ENCODE measurements around the gene ZSWIM8.

DNA sequence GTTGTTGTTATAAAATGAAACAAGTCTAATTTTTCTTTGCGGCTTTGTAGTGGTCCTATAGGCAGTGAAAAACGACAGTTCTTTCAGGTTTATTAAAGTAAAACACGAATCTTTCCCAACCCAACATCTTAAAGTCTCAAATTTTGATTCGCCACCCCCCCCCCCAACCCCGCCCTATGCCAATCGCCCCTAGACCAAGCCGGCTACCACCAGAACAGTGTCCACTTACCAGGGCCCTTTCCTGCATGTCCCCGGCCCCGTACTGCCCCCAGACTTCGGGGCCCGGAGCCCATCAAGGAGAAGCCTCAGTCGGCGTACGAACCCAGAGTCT, 3.9 kb upstream of the ZSWIM8 start:
- TF ChIP-seq, protein P1, sequence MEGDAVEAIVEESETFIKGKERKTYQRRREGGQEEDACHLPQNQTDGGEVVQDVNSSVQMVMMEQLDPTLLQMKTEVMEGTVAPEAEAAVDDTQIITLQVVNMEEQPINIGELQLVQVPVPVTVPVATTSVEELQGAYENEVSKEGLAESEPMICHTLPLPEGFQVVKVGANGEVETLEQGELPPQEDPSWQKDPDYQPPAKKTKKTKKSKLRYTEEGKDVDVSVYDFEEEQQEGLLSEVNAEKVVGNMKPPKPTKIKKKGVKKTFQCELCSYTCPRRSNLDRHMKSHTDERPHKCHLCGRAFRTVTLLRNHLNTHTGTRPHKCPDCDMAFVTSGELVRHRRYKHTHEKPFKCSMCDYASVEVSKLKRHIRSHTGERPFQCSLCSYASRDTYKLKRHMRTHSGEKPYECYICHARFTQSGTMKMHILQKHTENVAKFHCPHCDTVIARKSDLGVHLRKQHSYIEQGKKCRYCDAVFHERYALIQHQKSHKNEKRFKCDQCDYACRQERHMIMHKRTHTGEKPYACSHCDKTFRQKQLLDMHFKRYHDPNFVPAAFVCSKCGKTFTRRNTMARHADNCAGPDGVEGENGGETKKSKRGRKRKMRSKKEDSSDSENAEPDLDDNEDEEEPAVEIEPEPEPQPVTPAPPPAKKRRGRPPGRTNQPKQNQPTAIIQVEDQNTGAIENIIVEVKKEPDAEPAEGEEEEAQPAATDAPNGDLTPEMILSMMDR (IDR thresholded peaks at IDR 0.05): no peak
- TF ChIP-seq EZH2phosphoT487 (IDR thresholded peaks at IDR 0.05): no peak
